Measurements from ENCODE around the gene MAP2K2. TPM values are rescaled to one million over a fixed set of nuclear protein-coding genes. Genes with fewer than 3 reads are reported as not detected.

The MAP2K2 gene
- total and polyA plus RNA-seq, 2 donors (not counting 3 experiments of a cell fraction or from before 2014, with no cell fraction given), result 126 to 171 TPM

GRCh38 chr19:4063369-4064148 is 60.4 kb downstream of the MAP2K2 start:
- no peak for FAIRE-seq

More at GRCh38 chr19:4063369-4064148, 60.4 kb downstream of the MAP2K2 start:
- dilution Hi-C loops (cut with MboI; ENCODE audit: extremely low pct_ligation_motif_present, low sequenced_read_pairs) (no loop called here), intact Hi-C loops (cut with micrococcal nuclease) (loop anchor here (5.0 kb wide), 1 partner anchor 56 kb away; the partner anchor contains the start of gene PIAS4)
- Histone ChIP-seq H3K79me2 (ENCODE audit: control insufficient read depth, insufficient read depth, low read length) (peaks cover 68% of the 10 kb centered on the region), H3K27ac (ENCODE audit: insufficient read depth, low read depth, low read length) (no peak overlapping the region), H2AFZ (ENCODE audit: low read depth, low read length) (no peak overlapping the region), H3K4me3 (replicated peaks in 1 of 3; ENCODE audit: insufficient read depth in 1 of 3, low read depth in 1 of 3, low read length in 3 of 3) (peak overlapping the region; percentile 66 to 81 (median 77)), H3K27me3 (ENCODE audit: control insufficient read depth in 2 of 2, insufficient read depth in 2 of 2, low read length in 2 of 2) (no peaks in the 10 kb centered on the region), H3K36me3 (ENCODE audit: control insufficient read depth in 2 of 2, extremely low read depth in 1 of 2, insufficient read depth in 2 of 2, low read length in 2 of 2) (peaks cover 0 to 5% of the 10 kb centered on the region in 2 experiments), H3K9me1 (replicated peaks; ENCODE audit: control insufficient read depth, extremely low read depth, insufficient read depth, low read length) (no peaks in the 10 kb centered on the region), H3K4me2 (ENCODE audit: insufficient read depth, low read length) (peak overlapping the region; percentile 82), H4K20me1 (replicated peaks; ENCODE audit: control insufficient read depth, extremely low read depth, insufficient read depth, low read length) (no peaks in the 10 kb centered on the region), H3K4me1 (ENCODE audit: control insufficient read depth, extremely low read depth, insufficient read depth, low read length) (peaks cover 18% of the 10 kb centered on the region), H3K9ac (replicated peaks; ENCODE audit: extremely low read depth, insufficient read depth, low read length) (peak overlapping the region; percentile 81), H3K9me3 (replicated peaks; ENCODE audit: control insufficient read depth, insufficient read depth, low read length) (no peaks in the 10 kb centered on the region)
- TF ChIP-seq EZH2 (IDR thresholded peaks at IDR 0.05; ENCODE audit: borderline replicate concordance, low read depth, low read length, severe bottlenecking) (no peak), MYC (IDR thresholded peaks at IDR 0.05; ENCODE audit: low read depth, low read length) (no peak), POLR2AphosphoS5 (IDR thresholded peaks at IDR 0.05; ENCODE audit: insufficient read depth, low read depth, low read length) (no peak), JUN (IDR thresholded peaks at IDR 0.05; ENCODE audit: borderline replicate concordance, insufficient read depth, insufficient read length, low read depth) (no peak), FOS (IDR thresholded peaks at IDR 0.05; ENCODE audit: borderline replicate concordance, insufficient read depth, low read length) (no peak), GATA2 (IDR thresholded peaks at IDR 0.05; ENCODE audit: insufficient read depth, insufficient read length, low read depth, low read length) (no peak), MAX (IDR thresholded peaks at IDR 0.05; ENCODE audit: insufficient read depth, insufficient read length) (no peak), CTCF (IDR thresholded peaks at IDR 0.05; ENCODE audit: extremely low read depth in 1 of 2, insufficient read depth in 1 of 2, low read depth in 1 of 2, low read length in 2 of 2) (no peak), POLR2A (IDR thresholded peaks at IDR 0.05; ENCODE audit: low read depth, low read length) (no peak)
- POLR2A ChIA-PET, result no interaction called here
- TSS peak; percentile 14 for BruUV-seq (replicated peaks)
- CTCF ChIA-PET, result interaction anchor here (1.7 kb wide), 1 partner anchor 77 kb away, joined by 8 read pairs; no protein-coding TSS in a partner anchor
- peak; percentile 22 for DNase-seq (ENCODE audit: low read depth, low spot score)

All from endothelial cell of umbilical vein (primary cell).